HepG2 (cell line): Measurements from ENCODE around the gene SRCIN1. TPM values are rescaled to one million over a fixed set of nuclear protein-coding genes. Genes with fewer than 3 reads are reported as not detected.

Experiments used
- BHLHE40 ChIP-seq: IDR thresholded peaks from 2 replicates; pipeline ENCODE4 v1.6.1; 2011; ENCODE audit warnings: low read length, improper control_type of control experiment
- BORCS8-MEF2B ChIP-seq: sonication (generic); formaldehyde crosslinking; IDR thresholded peaks from 2 replicates; pipeline ENCODE4 v1.8.0; 2022; ENCODE audit warnings: mild to moderate bottlenecking, missing genetic modification reagents
- DR1 ChIP-seq: sonication (generic); formaldehyde crosslinking; IDR thresholded peaks from 2 replicates; pipeline ENCODE4 v1.8.0; 2021; ENCODE audit warnings: mild to moderate bottlenecking, missing genetic modification reagents, inconsistent platforms
- HDAC1 ChIP-seq: sonication (generic); formaldehyde crosslinking; IDR thresholded peaks from 2 replicates; pipeline ENCODE4 v1.5.1; 2020; ENCODE audit warnings: mild to moderate bottlenecking, missing genetic modification reagents
- KLF15 ChIP-seq: sonication (generic); formaldehyde crosslinking; IDR thresholded peaks from 2 replicates; pipeline ENCODE4 v1.8.1; 2023; ENCODE audit warnings: borderline replicate concordance, mild to moderate bottlenecking, inconsistent platforms, missing genetic modification reagents, mixed read lengths
- MATR3 ChIP-seq: sonication (generic); formaldehyde crosslinking; IDR thresholded peaks from 2 replicates; pipeline ENCODE4 v1.4.0; 2020; ENCODE audit warnings: missing genetic modification reagents
- RBAK ChIP-seq: sonication (generic); formaldehyde crosslinking; IDR thresholded peaks from 2 replicates; pipeline ENCODE4 v1.5.1; 2020; ENCODE audit warnings: mild to moderate bottlenecking, missing genetic modification reagents
- SRSF9 ChIP-seq: fragments of 200-400 bp; formaldehyde crosslinking; IDR thresholded peaks from 2 replicates; pipeline ENCODE4 v1.6.1; 2018; ENCODE audit warnings: borderline replicate concordance, mild to moderate bottlenecking, low read depth, low read length; ENCODE audit not compliant: insufficient read depth, poor library complexity, severe bottlenecking
- ZFP41 ChIP-seq: sonication (generic); formaldehyde crosslinking; IDR thresholded peaks from 2 replicates; pipeline ENCODE4 v1.4.0; 2020; ENCODE audit warnings: mild to moderate bottlenecking, missing genetic modification reagents, borderline replicate concordance
- ZNF260 ChIP-seq: sonication (generic); formaldehyde crosslinking; IDR thresholded peaks from 2 replicates; pipeline ENCODE4 v1.4.0; 2020; ENCODE audit warnings: missing genetic modification reagents, low read depth, mild to moderate bottlenecking, borderline replicate concordance
- polyA plus RNA-seq, 8 experiments: library from polyadenylated mRNA; depleted of rRNA in 3 of 8; stranded (reverse) in 7 of 8; unstranded in 1 of 8; fragments of >200 nt; fragmentation: Illumina TruSeq in 4 of 8; extraction: Trizol in 4 of 8; gene quantifications; 2 replicates each; pipeline versions ENCODE4 v1.2.1 to v1.2.3, GENCODE V29; 2011 to 2016; ENCODE audit warnings: low read depth in 4 of 8, missing spikeins in 1 of 8, mixed read lengths in 1 of 8; ENCODE audit not compliant: insufficient read depth in 1 of 8
- total RNA-seq, 5 experiments: library from RNA; depleted of rRNA; stranded (reverse); fragments of >200 nt; fragmentation: Illumina TruSeq; extraction: Trizol; gene quantifications; 2 replicates each; pipeline ENCODE4 v1.2.3, GENCODE V29; 2016; ENCODE audit warnings: low read depth in 1 of 5
- TF ChIP-seq, protein P1 (sequence below): sonication (generic); formaldehyde crosslinking; IDR thresholded peaks from 2 replicates; pipeline ENCODE4; 2020; ENCODE audit warnings: missing genetic modification reagents, mild to moderate bottlenecking, borderline replicate concordance
- TF ChIP-seq, protein P2 (sequence below): sonication (generic); formaldehyde crosslinking; IDR thresholded peaks from 2 replicates; pipeline ENCODE4 v1.4.0; 2020; ENCODE audit warnings: missing genetic modification reagents
- TF ChIP-seq, protein P3 (sequence below): sonication (generic); formaldehyde crosslinking; IDR thresholded peaks from 2 replicates; pipeline ENCODE4 v1.4.0; 2020; ENCODE audit warnings: mild to moderate bottlenecking, missing genetic modification reagents
- TF ChIP-seq, protein P4 (sequence below): sonication (generic); formaldehyde crosslinking; conservative IDR thresholded peaks from 2 replicates; pipeline ENCODE4 v1.4.0; 2020; ENCODE audit warnings: missing genetic modification reagents
- TF ChIP-seq, protein P5 (sequence below): sonication (generic); formaldehyde crosslinking; IDR thresholded peaks from 2 replicates; pipeline ENCODE4 v1.5.0; 2020; ENCODE audit warnings: missing genetic modification reagents

The SRCIN1 gene
- total and polyA plus RNA-seq, 2 of the 13 experiments (the other 11 are each of a cell fraction or from before 2014, with no cell fraction given), result 1.2 to 9.6 TPM

DNA sequence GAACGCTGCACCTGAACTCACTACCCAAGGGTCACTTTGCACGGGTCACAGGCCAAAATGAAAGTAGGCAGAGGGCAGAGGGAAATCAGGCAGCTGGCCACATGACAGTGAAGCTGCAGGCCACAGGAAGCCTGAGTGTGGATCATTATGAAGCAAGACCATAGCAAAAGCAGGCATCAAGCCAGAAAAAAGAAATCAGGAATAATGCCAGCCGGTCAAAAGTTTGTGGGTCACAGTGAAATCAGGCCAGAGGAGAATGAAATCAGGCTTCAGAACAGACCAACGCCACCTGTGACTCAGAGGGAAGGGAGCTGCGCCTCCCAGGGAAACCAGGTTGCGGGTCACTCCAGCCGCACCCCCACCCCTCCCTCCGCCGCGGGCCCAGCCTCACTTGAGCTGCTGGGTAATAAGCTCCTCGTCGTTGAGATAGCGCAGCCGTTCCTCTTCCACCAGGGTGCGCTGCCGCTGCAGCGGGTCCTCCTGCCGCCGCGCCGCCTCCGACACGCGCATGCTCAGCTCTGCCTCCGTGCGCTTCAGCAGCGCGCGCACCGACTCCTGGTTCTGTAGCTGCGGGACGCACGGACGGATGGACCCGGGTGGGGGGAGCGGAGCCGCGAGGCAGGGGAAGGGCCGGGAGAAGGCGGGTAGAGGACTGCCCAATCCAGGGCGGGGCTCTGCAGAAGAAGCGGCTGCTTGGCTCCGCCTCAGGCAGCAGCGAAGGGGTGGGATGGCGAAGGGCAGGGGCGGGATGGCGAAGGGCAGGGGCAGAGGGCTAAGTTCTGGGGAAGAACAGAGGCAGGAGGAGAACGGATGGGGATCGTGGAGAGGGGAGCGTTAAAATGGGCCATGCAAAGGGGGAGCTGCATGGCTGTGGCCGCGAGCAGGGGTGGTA lies 47.7 kb downstream of the SRCIN1 start (continued):
- TF ChIP-seq RBAK (CRISPR knock-in tag) (0 out of 2 replicates have a peak, but pooled peaks have one; percentile 40), KLF15 (CRISPR knock-in tag) (no peak), ZFP41 (CRISPR knock-in tag) (no peak), BHLHE40 (no peak), MATR3 (no peak), BORCS8-MEF2B (CRISPR knock-in tag) (peak; percentile 90), HDAC1 (CRISPR knock-in tag) (0 out of 2 replicates have a peak, but pooled peaks have one; percentile 20), SRSF9 (no peak), ZNF260 (CRISPR knock-in tag) (no peak), DR1 (CRISPR knock-in tag) (no peak; the same call in 1 of the 2 replicates)
- TF ChIP-seq, protein P1, sequence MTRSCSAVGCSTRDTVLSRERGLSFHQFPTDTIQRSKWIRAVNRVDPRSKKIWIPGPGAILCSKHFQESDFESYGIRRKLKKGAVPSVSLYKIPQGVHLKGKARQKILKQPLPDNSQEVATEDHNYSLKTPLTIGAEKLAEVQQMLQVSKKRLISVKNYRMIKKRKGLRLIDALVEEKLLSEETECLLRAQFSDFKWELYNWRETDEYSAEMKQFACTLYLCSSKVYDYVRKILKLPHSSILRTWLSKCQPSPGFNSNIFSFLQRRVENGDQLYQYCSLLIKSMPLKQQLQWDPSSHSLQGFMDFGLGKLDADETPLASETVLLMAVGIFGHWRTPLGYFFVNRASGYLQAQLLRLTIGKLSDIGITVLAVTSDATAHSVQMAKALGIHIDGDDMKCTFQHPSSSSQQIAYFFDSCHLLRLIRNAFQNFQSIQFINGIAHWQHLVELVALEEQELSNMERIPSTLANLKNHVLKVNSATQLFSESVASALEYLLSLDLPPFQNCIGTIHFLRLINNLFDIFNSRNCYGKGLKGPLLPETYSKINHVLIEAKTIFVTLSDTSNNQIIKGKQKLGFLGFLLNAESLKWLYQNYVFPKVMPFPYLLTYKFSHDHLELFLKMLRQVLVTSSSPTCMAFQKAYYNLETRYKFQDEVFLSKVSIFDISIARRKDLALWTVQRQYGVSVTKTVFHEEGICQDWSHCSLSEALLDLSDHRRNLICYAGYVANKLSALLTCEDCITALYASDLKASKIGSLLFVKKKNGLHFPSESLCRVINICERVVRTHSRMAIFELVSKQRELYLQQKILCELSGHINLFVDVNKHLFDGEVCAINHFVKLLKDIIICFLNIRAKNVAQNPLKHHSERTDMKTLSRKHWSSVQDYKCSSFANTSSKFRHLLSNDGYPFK (CRISPR knock-in tag), result no peak
- TF ChIP-seq, protein P2, sequence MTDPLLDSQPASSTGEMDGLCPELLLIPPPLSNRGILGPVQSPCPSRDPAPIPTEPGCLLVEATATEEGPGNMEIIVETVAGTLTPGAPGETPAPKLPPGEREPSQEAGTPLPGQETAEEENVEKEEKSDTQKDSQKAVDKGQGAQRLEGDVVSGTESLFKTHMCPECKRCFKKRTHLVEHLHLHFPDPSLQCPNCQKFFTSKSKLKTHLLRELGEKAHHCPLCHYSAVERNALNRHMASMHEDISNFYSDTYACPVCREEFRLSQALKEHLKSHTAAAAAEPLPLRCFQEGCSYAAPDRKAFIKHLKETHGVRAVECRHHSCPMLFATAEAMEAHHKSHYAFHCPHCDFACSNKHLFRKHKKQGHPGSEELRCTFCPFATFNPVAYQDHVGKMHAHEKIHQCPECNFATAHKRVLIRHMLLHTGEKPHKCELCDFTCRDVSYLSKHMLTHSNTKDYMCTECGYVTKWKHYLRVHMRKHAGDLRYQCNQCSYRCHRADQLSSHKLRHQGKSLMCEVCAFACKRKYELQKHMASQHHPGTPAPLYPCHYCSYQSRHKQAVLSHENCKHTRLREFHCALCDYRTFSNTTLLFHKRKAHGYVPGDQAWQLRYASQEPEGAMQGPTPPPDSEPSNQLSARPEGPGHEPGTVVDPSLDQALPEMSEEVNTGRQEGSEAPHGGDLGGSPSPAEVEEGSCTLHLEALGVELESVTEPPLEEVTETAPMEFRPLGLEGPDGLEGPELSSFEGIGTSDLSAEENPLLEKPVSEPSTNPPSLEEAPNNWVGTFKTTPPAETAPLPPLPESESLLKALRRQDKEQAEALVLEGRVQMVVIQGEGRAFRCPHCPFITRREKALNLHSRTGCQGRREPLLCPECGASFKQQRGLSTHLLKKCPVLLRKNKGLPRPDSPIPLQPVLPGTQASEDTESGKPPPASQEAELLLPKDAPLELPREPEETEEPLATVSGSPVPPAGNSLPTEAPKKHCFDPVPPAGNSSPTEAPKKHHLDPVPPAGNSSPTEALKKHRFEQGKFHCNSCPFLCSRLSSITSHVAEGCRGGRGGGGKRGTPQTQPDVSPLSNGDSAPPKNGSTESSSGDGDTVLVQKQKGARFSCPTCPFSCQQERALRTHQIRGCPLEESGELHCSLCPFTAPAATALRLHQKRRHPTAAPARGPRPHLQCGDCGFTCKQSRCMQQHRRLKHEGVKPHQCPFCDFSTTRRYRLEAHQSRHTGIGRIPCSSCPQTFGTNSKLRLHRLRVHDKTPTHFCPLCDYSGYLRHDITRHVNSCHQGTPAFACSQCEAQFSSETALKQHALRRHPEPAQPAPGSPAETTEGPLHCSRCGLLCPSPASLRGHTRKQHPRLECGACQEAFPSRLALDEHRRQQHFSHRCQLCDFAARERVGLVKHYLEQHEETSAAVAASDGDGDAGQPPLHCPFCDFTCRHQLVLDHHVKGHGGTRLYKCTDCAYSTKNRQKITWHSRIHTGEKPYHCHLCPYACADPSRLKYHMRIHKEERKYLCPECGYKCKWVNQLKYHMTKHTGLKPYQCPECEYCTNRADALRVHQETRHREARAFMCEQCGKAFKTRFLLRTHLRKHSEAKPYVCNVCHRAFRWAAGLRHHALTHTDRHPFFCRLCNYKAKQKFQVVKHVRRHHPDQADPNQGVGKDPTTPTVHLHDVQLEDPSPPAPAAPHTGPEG (CRISPR knock-in tag), result no peak
- TF ChIP-seq, protein P3, sequence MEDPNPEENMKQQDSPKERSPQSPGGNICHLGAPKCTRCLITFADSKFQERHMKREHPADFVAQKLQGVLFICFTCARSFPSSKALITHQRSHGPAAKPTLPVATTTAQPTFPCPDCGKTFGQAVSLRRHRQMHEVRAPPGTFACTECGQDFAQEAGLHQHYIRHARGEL (CRISPR knock-in tag), result no peak
- TF ChIP-seq, protein P4, sequence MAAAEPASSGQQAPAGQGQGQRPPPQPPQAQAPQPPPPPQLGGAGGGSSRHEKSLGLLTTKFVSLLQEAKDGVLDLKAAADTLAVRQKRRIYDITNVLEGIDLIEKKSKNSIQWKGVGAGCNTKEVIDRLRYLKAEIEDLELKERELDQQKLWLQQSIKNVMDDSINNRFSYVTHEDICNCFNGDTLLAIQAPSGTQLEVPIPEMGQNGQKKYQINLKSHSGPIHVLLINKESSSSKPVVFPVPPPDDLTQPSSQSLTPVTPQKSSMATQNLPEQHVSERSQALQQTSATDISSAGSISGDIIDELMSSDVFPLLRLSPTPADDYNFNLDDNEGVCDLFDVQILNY (CRISPR knock-in tag), result peak; percentile 86
- TF ChIP-seq, protein P5, sequence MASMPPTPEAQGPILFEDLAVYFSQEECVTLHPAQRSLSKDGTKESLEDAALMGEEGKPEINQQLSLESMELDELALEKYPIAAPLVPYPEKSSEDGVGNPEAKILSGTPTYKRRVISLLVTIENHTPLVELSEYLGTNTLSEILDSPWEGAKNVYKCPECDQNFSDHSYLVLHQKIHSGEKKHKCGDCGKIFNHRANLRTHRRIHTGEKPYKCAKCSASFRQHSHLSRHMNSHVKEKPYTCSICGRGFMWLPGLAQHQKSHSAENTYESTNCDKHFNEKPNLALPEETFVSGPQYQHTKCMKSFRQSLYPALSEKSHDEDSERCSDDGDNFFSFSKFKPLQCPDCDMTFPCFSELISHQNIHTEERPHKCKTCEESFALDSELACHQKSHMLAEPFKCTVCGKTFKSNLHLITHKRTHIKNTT, result no peak
